Esophagus muscularis mucosa (tissue), 4 donors: Measurements from ENCODE around the gene IQGAP2. TPM values are rescaled to one million over a fixed set of nuclear protein-coding genes. Genes with fewer than 3 reads are reported as not detected.

Experiments used
- DNase-seq: peaks from one replicate; pipeline ENCODE4 v3.0.0-alpha.2; 2017; ENCODE audit errors: extremely low spot score
- H3K27ac ChIP-seq, 4 donors: fragments of 200-600 bp; sonication (generic); replicated peaks in 1 of 4; 1 replicate in 3 of 4; 2 replicates in 1 of 4; pipeline ENCODE4 v1.5.1; 2016 to 2019; ENCODE audit warnings: mild to moderate bottlenecking in 1 of 4
- H3K27me3 ChIP-seq, 4 donors: fragments of 200-600 bp; sonication (generic); one replicate each; pipeline versions ENCODE4 v1.5.1 to v1.6.0; 2016 to 2019
- H3K36me3 ChIP-seq, 4 donors: fragments of 200-600 bp; sonication (generic); one replicate each; pipeline ENCODE4 v1.5.1; 2016 to 2019
- H3K4me1 ChIP-seq, 4 donors: fragments of 200-600 bp; sonication (generic); one replicate each; pipeline ENCODE4 v1.5.1; 2016 to 2019
- H3K4me3 ChIP-seq, 4 donors: fragments of 200-600 bp; sonication (generic); 1 replicate in 2 of 4; 2 replicates in 2 of 4; pipeline ENCODE4 v1.5.1; 2016 to 2019; ENCODE audit warnings: mild to moderate bottlenecking in 4 of 4, moderate library complexity in 1 of 4
- H3K9me3 ChIP-seq, 4 donors: fragments of 200-600 bp; sonication (generic); 1 replicate in 3 of 4; 2 replicates in 1 of 4; pipeline ENCODE4 v1.5.1; 2016 to 2019
- CTCF ChIP-seq, 3 experiments: fragments of 200-600 bp in 2 of 3; fragments of 450-650 bp in 1 of 3; sonication (generic) in 2 of 3; IDR thresholded peaks; one replicate each; pipeline ENCODE4 v1.5.1; 2017 to 2019; ENCODE audit warnings: antibody characterized with exemption in 3 of 3, mild to moderate bottlenecking in 2 of 3, moderate library complexity in 1 of 3
- EP300 ChIP-seq: sonication (generic); formaldehyde crosslinking; IDR thresholded peaks from one replicate; pipeline ENCODE4 v1.6.1; 2017; ENCODE audit warnings: antibody characterized with exemption
- POLR2A ChIP-seq: fragments of 450-650 bp; IDR thresholded peaks from one replicate; pipeline ENCODE4 v1.6.1; 2017; ENCODE audit warnings: antibody characterized with exemption, moderate library complexity, mild to moderate bottlenecking, low read depth
- POLR2AphosphoS5 ChIP-seq, 2 donors: sonication (generic); formaldehyde crosslinking; IDR thresholded peaks; one replicate each; pipeline ENCODE4 v1.6.1; 2017; ENCODE audit warnings: antibody characterized with exemption in 2 of 2
- WGBS: methylation state at CpG from one replicate; pipeline ENCODE4 v1.1.5; 2018; 5-methylcytosine and 5-hydroxymethylcytosine counted together
- intact Hi-C: fragments of 100-400 bp; cut with DNase I; formaldehyde crosslinking; loops from one replicate; pipeline ENCODE4 v1.15.1; 2023
- total RNA-seq, 4 donors: library from RNA; depleted of rRNA; stranded (reverse); fragments of >200 nt; gene quantifications; one replicate each; pipeline versions ENCODE4 v1.1.0 to v1.2.1, GENCODE V29; 2016

Gene IQGAP2
- total RNA-seq, 4 donors from 2014 or later: 14.9 to 30.7 (median 20.8) TPM

GRCh38 chr5:76565009-76565408 is 161.9 kb downstream of the IQGAP2 start:
- Histone ChIP-seq H3K9me3 (no peaks in the 10 kb centered on the region), H3K4me3 (no peak overlapping the region), H3K27me3 (no peaks in the 10 kb centered on the region), H3K27ac (no peak overlapping the region), H3K36me3 (no peaks in the 10 kb centered on the region), H3K4me1 (peaks cover 0 to 18% (median 13%) of the 10 kb centered on the region in 4 donors)
- intact Hi-C loops: no loop called here
- 92% methylated on average over 7 of the region's 7 CpGs for WGBS
- TF ChIP-seq POLR2A: no peak
- TF ChIP-seq EP300: no peak
- no peak for TF ChIP-seq CTCF (IDR thresholded peaks at IDR 0.05)
- no peak for TF ChIP-seq POLR2AphosphoS5 (IDR thresholded peaks at IDR 0.05)
- no peak for DNase-seq

GRCh38 chr5:76570153-76570552 is 167.1 kb downstream of the IQGAP2 start:
- peaks cover 0 to 19% (median 0%) of the 10 kb centered on the region in 4 donors for H3K4me1 ChIP-seq
- no peaks in the 10 kb centered on the region for H3K9me3 ChIP-seq
- no peaks in the 10 kb centered on the region for H3K36me3 ChIP-seq
- no peak overlapping the region for H3K27ac ChIP-seq
- H3K4me3 ChIP-seq: no peak overlapping the region
- no peak for TF ChIP-seq EP300
- TF ChIP-seq CTCF (IDR thresholded peaks at IDR 0.05): no peak
- no peak for TF ChIP-seq POLR2A
- no peak for TF ChIP-seq POLR2AphosphoS5 (IDR thresholded peaks at IDR 0.05)
- DNase-seq: no peak
- no peaks in the 10 kb centered on the region for H3K27me3 ChIP-seq
- WGBS: 75% methylated on average over 4 of the region's 4 CpGs
- intact Hi-C loops: no loop called here

GRCh38 chr5:76571559-76571958 is 168.5 kb downstream of the IQGAP2 start:
- DNase-seq: no peak
- intact Hi-C loops: no loop called here

GRCh38 chr5:76576450-76576849 is 173.4 kb downstream of the IQGAP2 start:
- intact Hi-C loops: no loop called here
- DNase-seq: no peak
- Histone ChIP-seq H3K9me3 (no peaks in the 10 kb centered on the region), H3K27me3 (peaks cover 0 to 3% (median 0%) of the 10 kb centered on the region in 4 donors), H3K4me1 (peaks cover 0 to 24% (median 14%) of the 10 kb centered on the region in 4 donors), H3K27ac (no peak overlapping the region), H3K36me3 (no peaks in the 10 kb centered on the region), H3K4me3 (no peak overlapping the region)
- TF ChIP-seq POLR2AphosphoS5 (IDR thresholded peaks at IDR 0.05): no peak
- TF ChIP-seq CTCF (IDR thresholded peaks at IDR 0.05): no peak
- TF ChIP-seq EP300: no peak
- TF ChIP-seq POLR2A: no peak

More at GRCh38 chr5:76571559-76571958, 168.5 kb downstream of the IQGAP2 start:
- Histone ChIP-seq H3K36me3 (no peaks in the 10 kb centered on the region), H3K27ac (no peak overlapping the region), H3K4me3 (no peak overlapping the region), H3K4me1 (peaks cover 0 to 23% (median 3%) of the 10 kb centered on the region in 4 donors), H3K9me3 (no peaks in the 10 kb centered on the region), H3K27me3 (no peaks in the 10 kb centered on the region)
- TF ChIP-seq CTCF (IDR thresholded peaks at IDR 0.05): peak in 1 of 3 experiments; percentile 9
- no peak for TF ChIP-seq EP300

DNA sequence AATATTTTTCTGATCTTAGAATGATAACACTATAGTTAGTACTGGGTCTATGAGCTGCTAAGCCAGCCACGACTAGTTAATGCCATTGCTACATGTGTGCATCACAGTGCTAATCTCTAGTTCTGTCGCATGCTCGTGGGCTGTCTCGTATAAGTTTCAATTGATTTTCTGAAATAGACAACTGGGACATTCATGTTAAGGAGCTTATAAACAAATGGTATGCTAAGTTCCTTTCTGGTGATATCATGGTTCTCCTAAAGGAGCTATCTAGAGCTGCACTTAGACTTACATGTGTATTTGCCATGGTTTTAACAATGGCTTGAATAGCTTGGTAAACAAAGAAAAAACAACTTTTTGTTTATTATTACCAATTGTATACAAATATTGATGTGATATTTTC is 173.9 kb downstream of the IQGAP2 start:
- Histone ChIP-seq H3K4me3 (no peak overlapping the region), H3K4me1 (peaks cover 0 to 21% (median 14%) of the 10 kb centered on the region in 4 donors), H3K36me3 (no peaks in the 10 kb centered on the region), H3K27me3 (peaks cover 0 to 3% (median 0%) of the 10 kb centered on the region in 4 donors), H3K27ac (no peak overlapping the region), H3K9me3 (no peaks in the 10 kb centered on the region)
- 85% methylated on average over 4 of the region's 4 CpGs for WGBS
- intact Hi-C loops: no loop called here
- DNase-seq: no peak
- TF ChIP-seq POLR2A (no peak), EP300 (no peak), CTCF (IDR thresholded peaks at IDR 0.05) (no peak)
